HepG2 (cell line): Measurements from ENCODE around the gene GLRX5. TPM values are rescaled to one million over a fixed set of nuclear protein-coding genes. Genes with fewer than 3 reads are reported as not detected.

ENCODE experiments used
- ATAC-seq: fragments of 200-7000 bp; cut with Tn5 transposase; 3 replicates; pipeline ENCODE4 v1.9.1; 2020; ENCODE audit warnings: mild to moderate bottlenecking, moderate library complexity
- BruUV-seq: library from RNA; stranded (reverse); fragments of 400-500 nt; replicated peaks from 2 replicates; lab custom pipeline; 2021; lab: Mats Ljungman, UMichigan
- CTCF ChIA-PET: fragments of 300-600 bp; formaldehyde crosslinking; extraction: SDS; loops from one replicate; lab custom pipeline; 2021; ENCODE audit warnings: low total read pairs, inconsistent platforms, low intra/inter-chr PET ratio; lab: Yijun Ruan, JAX
- POLR2A ChIA-PET: fragments of 350-600 bp; sonication (Branson Sonifier 250); formaldehyde crosslinking; loops from one replicate; lab custom pipeline; 2020; ENCODE audit warnings: antibody characterized with exemption, inconsistent platforms; lab: Yijun Ruan, JAX
- DNase-seq: peaks from one replicate; pipeline ENCODE4 v3.0.0-alpha.2; 2015; ENCODE audit warnings: low spot score
- FAIRE-seq: peaks from 3 replicates; lab custom pipeline; 2011; peaks lifted over from hg19 to GRCh38; lab: Jason Lieb, UNC
- H2AFZ ChIP-seq: one replicate; pipeline ENCODE4 v1.6.1; 2011; ENCODE audit warnings: low read length, inconsistent platforms
- H3K27ac ChIP-seq: fragments of 300-600 bp; 3 replicates; pipeline ENCODE4 v1.8.0; 2011; ENCODE audit warnings: mixed run types, mild to moderate bottlenecking, mixed read lengths, low read length, inconsistent platforms; ENCODE audit not compliant: insufficient read depth; ENCODE audit errors: extremely low read length
- H3K27me3 ChIP-seq, 2 experiments: fragments of 200-600 bp in 1 of 2; 2 replicates in 1 of 2; 3 replicates in 1 of 2; pipeline versions ENCODE4 v1.6.0 to v1.8.0; 2011; ENCODE audit warnings: low read length in 2 of 2, mild to moderate bottlenecking in 2 of 2, moderate library complexity in 2 of 2, inconsistent platforms in 1 of 2; ENCODE audit not compliant: insufficient read depth in 2 of 2, control insufficient read depth in 1 of 2
- H3K36me3 ChIP-seq, 2 experiments: fragments of 200-600 bp in 1 of 2; replicated peaks in 1 of 2; 2 replicates in 1 of 2; 3 replicates in 1 of 2; pipeline versions ENCODE4 v1.5.1 to v1.8.0; 2011; ENCODE audit warnings: low read length in 2 of 2, inconsistent platforms in 1 of 2; ENCODE audit not compliant: insufficient read depth in 2 of 2, control insufficient read depth in 1 of 2
- H3K4me1 ChIP-seq: 2 replicates; pipeline ENCODE4 v1.5.1; 2012; ENCODE audit warnings: low read length, inconsistent platforms; ENCODE audit not compliant: insufficient read depth
- H3K4me2 ChIP-seq: 2 replicates; pipeline ENCODE4 v1.6.0; 2011; ENCODE audit warnings: low read depth, low read length, inconsistent platforms
- H3K4me3 ChIP-seq, 3 experiments: fragments of 200-600 bp in 1 of 3; sonication (generic), shearing (Covaris generic) in 1 of 3; replicated peaks in 1 of 3; 2 replicates each; pipeline ENCODE4 v1.5.1; 2011 to 2016; ENCODE audit warnings: low read length in 3 of 3, inconsistent platforms in 2 of 3, low read depth in 2 of 3, mild to moderate bottlenecking in 2 of 3, control low read depth in 1 of 3, mixed read lengths in 1 of 3; ENCODE audit not compliant: insufficient read depth in 1 of 3
- H3K79me2 ChIP-seq: one replicate; pipeline ENCODE4 v1.6.1; 2011; ENCODE audit warnings: low read length, inconsistent platforms; ENCODE audit not compliant: insufficient read depth
- H3K9ac ChIP-seq: 2 replicates; pipeline ENCODE4 v1.6.0; 2011; ENCODE audit warnings: mild to moderate bottlenecking, low read depth, low read length, inconsistent platforms; ENCODE audit not compliant: insufficient read depth
- H3K9me3 ChIP-seq: 2 replicates; pipeline ENCODE4 v1.5.1; 2012; ENCODE audit warnings: mild to moderate bottlenecking, low read length
- H4K20me1 ChIP-seq: 2 replicates; pipeline ENCODE4 v1.6.0; 2011; ENCODE audit warnings: inconsistent platforms, mild to moderate bottlenecking, low read length, moderate library complexity; ENCODE audit not compliant: insufficient read depth
- ARHGAP35 ChIP-seq: sonication (generic); formaldehyde crosslinking; IDR thresholded peaks from 2 replicates; pipeline ENCODE4 v1.9.0; 2022; ENCODE audit warnings: mild to moderate bottlenecking, inconsistent platforms, moderate library complexity, missing genetic modification reagents, borderline replicate concordance
- JARID2 ChIP-seq: sonication (generic); formaldehyde crosslinking; IDR thresholded peaks from 2 replicates; pipeline ENCODE4 v1.8.1; 2023; ENCODE audit warnings: missing genetic modification reagents, inconsistent platforms; ENCODE audit not compliant: insufficient replicate concordance
- JUN ChIP-seq: sonication (generic); formaldehyde crosslinking; IDR thresholded peaks from 2 replicates; pipeline ENCODE4 v1.4.0; 2020; ENCODE audit warnings: mild to moderate bottlenecking, missing genetic modification reagents
- KLF16 ChIP-seq, 2 experiments: sonication (generic) in 1 of 2; formaldehyde crosslinking in 1 of 2; IDR thresholded peaks; 2 replicates each; pipeline versions ENCODE4 v1.6.1 to v1.8.0; 2016 to 2023; ENCODE audit warnings: missing genetic modification reagents in 2 of 2, missing compliant biosample characterization in 1 of 2
- MAZ ChIP-seq, 2 experiments: sonication (generic) in 1 of 2; formaldehyde crosslinking in 1 of 2; IDR thresholded peaks; 2 replicates each; pipeline versions ENCODE4 v1.5.0 to v1.6.1; 2012 to 2020; ENCODE audit warnings: low read depth in 2 of 2, mild to moderate bottlenecking in 2 of 2, borderline replicate concordance in 1 of 2, improper control_type of control experiment in 1 of 2, low read length in 1 of 2, missing genetic modification reagents in 1 of 2, moderate library complexity in 1 of 2
- NR1H2 ChIP-seq: sonication (generic); formaldehyde crosslinking; IDR thresholded peaks from 2 replicates; pipeline ENCODE4 v1.8.1; 2022; ENCODE audit warnings: low read depth, missing genetic modification reagents, borderline replicate concordance
- RELA ChIP-seq: sonication (generic); formaldehyde crosslinking; IDR thresholded peaks from 2 replicates; pipeline ENCODE4 v1.4.0; 2020; ENCODE audit warnings: missing genetic modification reagents
- THAP7 ChIP-seq: sonication (generic); formaldehyde crosslinking; IDR thresholded peaks from 2 replicates; pipeline ENCODE4 v1.8.1; 2023; ENCODE audit warnings: mild to moderate bottlenecking, missing genetic modification reagents
- U2AF1 ChIP-seq: fragments of 200-400 bp; formaldehyde crosslinking; optimal IDR thresholded peaks from 2 replicates; pipeline ENCODE3; 2017; ENCODE audit warnings: mild to moderate bottlenecking, low read depth, low read length
- ZBTB1 ChIP-seq: sonication (generic); formaldehyde crosslinking; IDR thresholded peaks from 2 replicates; pipeline ENCODE4 v1.4.0; 2020; ENCODE audit warnings: missing genetic modification reagents, borderline replicate concordance
- ZBTB20 ChIP-seq: sonication (generic); formaldehyde crosslinking; IDR thresholded peaks from 2 replicates; pipeline ENCODE4 v1.8.1; 2023; ENCODE audit warnings: missing genetic modification reagents, low read depth, mild to moderate bottlenecking, borderline replicate concordance
- ZBTB38 ChIP-seq: sonication (generic); formaldehyde crosslinking; IDR thresholded peaks from 2 replicates; pipeline ENCODE4 v1.5.1; 2020; ENCODE audit warnings: mild to moderate bottlenecking, missing genetic modification reagents
- ZNF224 ChIP-seq: sonication (generic); formaldehyde crosslinking; IDR thresholded peaks from 2 replicates; pipeline ENCODE4 v1.5.0; 2020; ENCODE audit warnings: mild to moderate bottlenecking, missing genetic modification reagents
- ZNF432 ChIP-seq: sonication (generic); formaldehyde crosslinking; IDR thresholded peaks from 2 replicates; pipeline ENCODE4 v1.5.0; 2020; ENCODE audit warnings: missing genetic modification reagents, mild to moderate bottlenecking, borderline replicate concordance
- ZNF446 ChIP-seq: sonication (generic); formaldehyde crosslinking; IDR thresholded peaks from 2 replicates; pipeline ENCODE4 v1.5.0; 2020; ENCODE audit warnings: mild to moderate bottlenecking, missing genetic modification reagents
- ZNF780A ChIP-seq: sonication (generic); formaldehyde crosslinking; IDR thresholded peaks from 2 replicates; pipeline ENCODE4 v1.8.0; 2022; ENCODE audit warnings: mild to moderate bottlenecking, missing genetic modification reagents, moderate library complexity
- WGBS: methylation state at CpG from one replicate; pipeline ENCODE4 v1.1.6; 2017; ENCODE audit warnings: low lambda C conversion rate; 5-methylcytosine and 5-hydroxymethylcytosine counted together
- in situ Hi-C: cut with HindIII; loops from 2 replicates; pipeline ENCODE4 v1.10.0; 2017; ENCODE audit warnings: low pct_unique_long_range_greater_than_20kb; ENCODE audit not compliant: extremely low pct_ligation_motif_present
- intact Hi-C: fragments of 100-400 bp; cut with micrococcal nuclease; formaldehyde crosslinking; loops from one replicate; pipeline ENCODE4 v1.10.0; 2022; ENCODE audit not compliant: unreplicated experiment
- polyA plus RNA-seq, 8 experiments: library from polyadenylated mRNA; depleted of rRNA in 3 of 8; stranded (reverse) in 7 of 8; unstranded in 1 of 8; fragments of >200 nt; fragmentation: Illumina TruSeq in 4 of 8; extraction: Trizol in 4 of 8; gene quantifications; 2 replicates each; pipeline versions ENCODE4 v1.2.1 to v1.2.3, GENCODE V29; 2011 to 2016; ENCODE audit warnings: low read depth in 4 of 8, missing spikeins in 1 of 8, mixed read lengths in 1 of 8; ENCODE audit not compliant: insufficient read depth in 1 of 8
- total RNA-seq, 5 experiments: library from RNA; depleted of rRNA; stranded (reverse); fragments of >200 nt; fragmentation: Illumina TruSeq; extraction: Trizol; gene quantifications; 2 replicates each; pipeline ENCODE4 v1.2.3, GENCODE V29; 2016; ENCODE audit warnings: low read depth in 1 of 5
- TF ChIP-seq, protein P1 (sequence below): sonication (generic); formaldehyde crosslinking; conservative IDR thresholded peaks from 2 replicates; pipeline ENCODE4 v1.8.1; 2023; ENCODE audit warnings: missing genetic modification reagents
- TF ChIP-seq, protein P2 (sequence below): IDR thresholded peaks from 2 replicates; pipeline ENCODE4 v1.6.1; 2016; ENCODE audit warnings: mild to moderate bottlenecking, missing biosample characterization, missing genetic modification reagents

Gene GLRX5
- total and polyA plus RNA-seq, 2 of the 13 experiments (the other 11 are each of a cell fraction or from before 2014, with no cell fraction given), result 122 to 146 TPM

DNA sequence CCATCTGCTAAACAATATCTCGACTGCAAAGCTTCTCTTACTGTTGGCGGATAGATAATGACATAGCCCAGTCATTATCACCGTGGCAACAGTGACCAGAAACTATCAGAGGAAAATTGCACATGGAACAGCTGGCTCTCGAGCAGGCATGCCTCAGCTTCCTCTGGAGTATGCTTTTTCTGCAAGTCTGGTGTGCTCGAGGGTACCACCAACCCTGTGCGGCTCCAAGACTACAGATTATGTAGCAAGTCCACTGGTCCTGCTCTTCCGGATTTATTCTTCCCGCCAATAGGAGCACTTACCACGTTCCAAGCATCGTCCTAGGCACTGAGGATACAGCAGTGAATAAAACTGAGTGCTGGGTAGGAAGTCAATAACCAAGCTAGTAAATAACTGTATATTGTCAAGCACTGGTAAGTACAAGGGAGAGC lies 1.4 kb upstream of the GLRX5 start (continued):
- TF ChIP-seq ZBTB38 (CRISPR knock-in tag), result 0 out of 2 replicates have a peak, but pooled peaks have one; percentile 26

GRCh38 chr14:95533822-95534221 lies 1.0 kb upstream of the GLRX5 start:
- peaks cover 0 to 2% of the 10 kb centered on the region in 2 experiments; a peak in 1 of 5 replicates for H3K27me3 ChIP-seq
- no peaks in the 10 kb centered on the region for H3K9me3 ChIP-seq
- intact Hi-C loops, result loop anchor here (1.0 kb wide), 1 partner anchor 10 kb away; no protein-coding TSS in a partner anchor
- ChIA-PET POLR2A (interaction anchor here (1.2 to 7.5 kb wide), 10 partner anchors 9 to 91 kb away, joined by 3 to 183 read pairs (median 16); partner anchors contain the start of gene SYNE3), CTCF (no interaction called here)
- H4K20me1 ChIP-seq, result peaks cover 13% of the 10 kb centered on the region
- H3K79me2 ChIP-seq, result peaks cover 90% of the 10 kb centered on the region
- FAIRE-seq, result no peak
- peak overlapping the region; percentile 84 to 88 (median 88) for H3K4me3 ChIP-seq
- peaks cover 0 to 5% of the 10 kb centered on the region in 2 experiments; a peak in 2 of 5 replicates for H3K36me3 ChIP-seq
- H3K27ac ChIP-seq, result peak overlapping the region; percentile 87
- WGBS, result under 1% methylated on average over 16 of the region's 18 CpGs
- in situ Hi-C loops, result loop anchor here (5.0 kb wide), 1 partner anchor 92 kb away; no protein-coding TSS in a partner anchor
- DNase-seq, result no peak
- peaks cover 47% of the 10 kb centered on the region for H3K4me1 ChIP-seq
- peak overlapping the region; percentile 85 for H3K9ac ChIP-seq
- H3K4me2 ChIP-seq, result peak overlapping the region; percentile 97
- no peak overlapping the region for H2AFZ ChIP-seq
- ATAC-seq, result no peak
- TSS peak; percentile 74 for BruUV-seq
- no peak for TF ChIP-seq ZBTB20 (CRISPR knock-in tag)
- no peak for TF ChIP-seq THAP7 (CRISPR knock-in tag)
- no peak for TF ChIP-seq MAZ (IDR thresholded peaks at IDR 0.05; ENCODE audit: borderline replicate concordance, low read depth, low read length)
- TF ChIP-seq MAZ (CRISPR knock-in tag; IDR thresholded peaks at IDR 0.05; ENCODE audit: low read depth), result 0 out of 2 replicates have a peak, but pooled peaks have one; percentile 8
- no peak for TF ChIP-seq ZNF432
- TF ChIP-seq, protein P1, sequence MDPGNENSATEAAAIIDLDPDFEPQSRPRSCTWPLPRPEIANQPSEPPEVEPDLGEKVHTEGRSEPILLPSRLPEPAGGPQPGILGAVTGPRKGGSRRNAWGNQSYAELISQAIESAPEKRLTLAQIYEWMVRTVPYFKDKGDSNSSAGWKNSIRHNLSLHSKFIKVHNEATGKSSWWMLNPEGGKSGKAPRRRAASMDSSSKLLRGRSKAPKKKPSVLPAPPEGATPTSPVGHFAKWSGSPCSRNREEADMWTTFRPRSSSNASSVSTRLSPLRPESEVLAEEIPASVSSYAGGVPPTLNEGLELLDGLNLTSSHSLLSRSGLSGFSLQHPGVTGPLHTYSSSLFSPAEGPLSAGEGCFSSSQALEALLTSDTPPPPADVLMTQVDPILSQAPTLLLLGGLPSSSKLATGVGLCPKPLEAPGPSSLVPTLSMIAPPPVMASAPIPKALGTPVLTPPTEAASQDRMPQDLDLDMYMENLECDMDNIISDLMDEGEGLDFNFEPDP (CRISPR knock-in tag), result no peak
- TF ChIP-seq ZNF780A, result no peak
- TF ChIP-seq ZNF224 (CRISPR knock-in tag), result 0 out of 2 replicates have a peak, but pooled peaks have one; percentile 20
- TF ChIP-seq ZBTB1 (CRISPR knock-in tag), result no peak
- 0 out of 2 replicates have a peak, but pooled peaks have one; percentile 9 for TF ChIP-seq ARHGAP35 (CRISPR knock-in tag)
- 0 out of 2 replicates have a peak, but pooled peaks have one; percentile 24 for TF ChIP-seq ZNF446 (CRISPR knock-in tag)
- TF ChIP-seq NR1H2 (CRISPR knock-in tag), result no peak
- no peak for TF ChIP-seq JUN
- TF ChIP-seq JARID2, result no peak
- TF ChIP-seq, protein P2, sequence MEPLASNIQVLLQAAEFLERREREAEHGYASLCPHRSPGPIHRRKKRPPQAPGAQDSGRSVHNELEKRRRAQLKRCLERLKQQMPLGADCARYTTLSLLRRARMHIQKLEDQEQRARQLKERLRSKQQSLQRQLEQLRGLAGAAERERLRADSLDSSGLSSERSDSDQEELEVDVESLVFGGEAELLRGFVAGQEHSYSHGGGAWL, result no peak
- no peak for TF ChIP-seq RELA (CRISPR knock-in tag)
- TF ChIP-seq KLF16 (CRISPR knock-in tag; IDR thresholded peaks at IDR 0.05), result no peak
- no peak for TF ChIP-seq U2AF1
